A673 (cell line): Measurements from ENCODE around the gene DCAF15.

Source experiments
- EZH2 ChIP-seq: fragments of 200-600 bp; sonication (generic); IDR thresholded peaks from 2 replicates; pipeline ENCODE4 v1.6.1; 2017; ENCODE audit warnings: borderline replicate concordance, low read depth, mild to moderate bottlenecking, mixed read lengths, antibody characterized with exemption, low read length; ENCODE audit not compliant: poor library complexity, severe bottlenecking
- TF ChIP-seq, protein P1 (sequence below): fragments of 300-800, 200-600 bp; sonication (generic); conservative IDR thresholded peaks from 2 replicates; pipeline ENCODE4 v1.5.1; 2017; ENCODE audit warnings: low read depth, mild to moderate bottlenecking, antibody characterized with exemption, low read length, moderate library complexity, mixed read lengths

DNA sequence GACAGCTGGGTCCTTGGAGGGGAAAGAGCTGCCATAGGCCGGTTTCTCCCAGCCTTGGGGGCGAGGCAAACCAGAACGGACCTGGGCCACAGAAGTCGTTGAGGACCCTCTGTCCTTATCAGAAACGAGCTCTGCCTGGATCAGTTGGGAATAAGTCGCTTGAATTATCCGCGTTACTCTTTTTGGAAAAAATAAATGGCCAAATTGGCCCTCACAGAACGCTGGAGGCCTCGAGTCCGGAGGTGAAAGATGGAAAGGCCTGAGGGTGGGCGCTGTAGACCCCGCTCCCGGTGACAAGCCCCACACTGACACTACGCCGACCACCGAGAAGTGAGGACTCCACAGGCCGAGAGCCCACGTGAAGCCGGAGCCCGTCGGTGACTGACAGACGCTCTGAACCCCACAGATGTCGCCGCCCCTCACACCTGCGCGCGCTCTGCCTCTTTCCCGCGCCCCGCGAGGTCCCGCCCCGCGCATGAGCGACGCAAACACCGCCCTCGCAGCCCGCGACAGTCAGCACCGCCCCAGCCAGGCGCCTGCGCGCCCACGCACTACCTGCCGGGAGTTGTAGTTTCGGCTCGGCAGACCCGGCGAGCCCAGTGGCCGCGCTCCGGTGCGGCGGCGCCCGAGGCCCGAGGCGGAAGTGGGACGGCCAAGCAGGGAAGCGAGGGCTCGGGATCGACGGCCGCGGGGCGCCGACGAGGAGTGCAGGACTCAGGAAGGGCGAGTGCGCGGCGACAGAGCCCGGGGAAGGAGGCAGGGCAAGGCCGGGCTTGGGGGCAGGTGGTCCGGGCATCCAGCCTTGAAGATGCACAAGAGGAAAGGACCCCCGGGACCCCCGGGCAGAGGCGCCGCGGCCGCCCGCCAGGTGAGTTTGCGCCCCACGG, 46.4 kb upstream of the DCAF15 start, which contains the start of the genes BRME1 and CC2D1A:
- TF ChIP-seq, protein P1, sequence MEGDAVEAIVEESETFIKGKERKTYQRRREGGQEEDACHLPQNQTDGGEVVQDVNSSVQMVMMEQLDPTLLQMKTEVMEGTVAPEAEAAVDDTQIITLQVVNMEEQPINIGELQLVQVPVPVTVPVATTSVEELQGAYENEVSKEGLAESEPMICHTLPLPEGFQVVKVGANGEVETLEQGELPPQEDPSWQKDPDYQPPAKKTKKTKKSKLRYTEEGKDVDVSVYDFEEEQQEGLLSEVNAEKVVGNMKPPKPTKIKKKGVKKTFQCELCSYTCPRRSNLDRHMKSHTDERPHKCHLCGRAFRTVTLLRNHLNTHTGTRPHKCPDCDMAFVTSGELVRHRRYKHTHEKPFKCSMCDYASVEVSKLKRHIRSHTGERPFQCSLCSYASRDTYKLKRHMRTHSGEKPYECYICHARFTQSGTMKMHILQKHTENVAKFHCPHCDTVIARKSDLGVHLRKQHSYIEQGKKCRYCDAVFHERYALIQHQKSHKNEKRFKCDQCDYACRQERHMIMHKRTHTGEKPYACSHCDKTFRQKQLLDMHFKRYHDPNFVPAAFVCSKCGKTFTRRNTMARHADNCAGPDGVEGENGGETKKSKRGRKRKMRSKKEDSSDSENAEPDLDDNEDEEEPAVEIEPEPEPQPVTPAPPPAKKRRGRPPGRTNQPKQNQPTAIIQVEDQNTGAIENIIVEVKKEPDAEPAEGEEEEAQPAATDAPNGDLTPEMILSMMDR, result no peak
- no peak for TF ChIP-seq EZH2
